Measurements from ENCODE around the gene ZNRD2.

DNA sequence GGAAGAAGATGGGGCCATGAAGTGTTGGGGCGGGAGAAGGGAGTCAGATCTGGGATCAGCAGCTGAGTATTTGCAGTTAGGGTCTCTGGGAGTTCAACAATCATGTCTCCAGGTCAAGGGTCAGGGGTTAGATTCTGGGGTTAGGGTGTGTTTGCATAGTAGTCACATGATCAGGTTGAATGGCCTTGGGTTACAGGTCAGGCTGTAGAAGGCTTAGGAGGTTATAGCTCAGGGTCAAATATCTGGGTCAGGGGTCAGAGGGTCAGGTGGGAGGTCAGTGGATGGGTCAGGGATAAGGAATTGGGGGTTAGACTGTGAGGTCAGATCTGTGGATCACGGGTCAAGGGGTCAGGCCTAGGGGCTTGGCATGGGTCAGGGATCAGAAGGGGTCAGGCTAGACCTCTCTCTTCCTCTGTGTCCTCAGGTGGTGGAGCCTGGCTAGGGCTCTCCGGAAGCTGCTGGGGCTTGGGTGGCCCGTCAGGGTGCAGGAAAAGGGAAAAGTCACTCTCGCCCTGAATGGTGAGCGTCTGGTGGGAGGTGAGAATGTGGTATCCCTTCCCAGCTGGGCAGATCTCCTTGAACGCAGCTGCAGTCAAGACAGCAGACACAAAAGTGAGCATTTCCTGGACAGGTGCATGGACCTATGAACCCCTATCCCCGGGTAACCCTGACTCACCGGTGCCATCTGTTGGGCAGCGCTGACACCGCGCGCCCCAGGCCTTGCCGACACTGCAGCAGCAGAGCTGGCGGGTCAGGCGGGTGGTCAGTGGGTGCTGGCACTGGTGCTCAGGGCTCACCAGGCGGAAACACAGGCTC is 18.5 kb upstream of the ZNRD2 start:
- TF ChIP-seq, protein P1, sequence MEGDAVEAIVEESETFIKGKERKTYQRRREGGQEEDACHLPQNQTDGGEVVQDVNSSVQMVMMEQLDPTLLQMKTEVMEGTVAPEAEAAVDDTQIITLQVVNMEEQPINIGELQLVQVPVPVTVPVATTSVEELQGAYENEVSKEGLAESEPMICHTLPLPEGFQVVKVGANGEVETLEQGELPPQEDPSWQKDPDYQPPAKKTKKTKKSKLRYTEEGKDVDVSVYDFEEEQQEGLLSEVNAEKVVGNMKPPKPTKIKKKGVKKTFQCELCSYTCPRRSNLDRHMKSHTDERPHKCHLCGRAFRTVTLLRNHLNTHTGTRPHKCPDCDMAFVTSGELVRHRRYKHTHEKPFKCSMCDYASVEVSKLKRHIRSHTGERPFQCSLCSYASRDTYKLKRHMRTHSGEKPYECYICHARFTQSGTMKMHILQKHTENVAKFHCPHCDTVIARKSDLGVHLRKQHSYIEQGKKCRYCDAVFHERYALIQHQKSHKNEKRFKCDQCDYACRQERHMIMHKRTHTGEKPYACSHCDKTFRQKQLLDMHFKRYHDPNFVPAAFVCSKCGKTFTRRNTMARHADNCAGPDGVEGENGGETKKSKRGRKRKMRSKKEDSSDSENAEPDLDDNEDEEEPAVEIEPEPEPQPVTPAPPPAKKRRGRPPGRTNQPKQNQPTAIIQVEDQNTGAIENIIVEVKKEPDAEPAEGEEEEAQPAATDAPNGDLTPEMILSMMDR (IDR thresholded peaks at IDR 0.05): peak in 5 of 6 experiments; percentile 37 to 70 (median 59)
- TF ChIP-seq POLR2AphosphoS5 (IDR thresholded peaks at IDR 0.05) (no peak), POLR2A (IDR thresholded peaks at IDR 0.05) (no peak)

Measured in upper lobe of left lung (tissue), 4 donors.